Activated CD8-positive, alpha-beta T cell treated with anti-CD3 and anti-CD28 coated beads for 36 hours (primary cell): ENCODE data around the gene SACS. TPM values are rescaled to one million over a fixed set of nuclear protein-coding genes. Genes with fewer than 3 reads are reported as not detected.

Source experiments
- ATAC-seq: fragments of 200-7000 bp; cut with Tn5 transposase; one replicate; pipeline ENCODE4 v1.10.0; 2021; ENCODE audit warnings: mild to moderate bottlenecking, moderate library complexity
- CTCF ChIA-PET: fragments of 350-600 bp; sonication (Branson Sonifier 250); formaldehyde crosslinking; loops from one replicate; lab custom pipeline; 2021; ENCODE audit warnings: antibody characterized with exemption; lab: Charles Lee
- POLR2A ChIA-PET: fragments of 350-600 bp; sonication (Branson Sonifier 250); formaldehyde crosslinking; loops from one replicate; lab custom pipeline; 2021; ENCODE audit warnings: antibody characterized with exemption; lab: Charles Lee
- DNase-seq: peaks from one replicate; pipeline ENCODE4 v3.0.0-alpha.2; 2020
- H3K27ac Mint-ChIP-seq: one replicate; pipeline ENCODE4 v1.8.0; 2021; ENCODE audit warnings: mild to moderate bottlenecking, mixed read lengths
- H3K27me3 Mint-ChIP-seq: one replicate; pipeline ENCODE4 v1.8.0; 2021; ENCODE audit warnings: mixed read lengths
- H3K36me3 Mint-ChIP-seq: one replicate; pipeline ENCODE4 v1.8.0; 2021; ENCODE audit warnings: low read depth, mixed read lengths
- H3K4me1 Mint-ChIP-seq: one replicate; pipeline ENCODE4 v1.8.0; 2021; ENCODE audit warnings: low read depth, mixed read lengths
- H3K4me3 Mint-ChIP-seq: one replicate; pipeline ENCODE4 v1.8.0; 2021; ENCODE audit warnings: mild to moderate bottlenecking, moderate library complexity, mixed read lengths
- H3K9me3 Mint-ChIP-seq: one replicate; pipeline ENCODE4 v1.8.0; 2021; ENCODE audit warnings: mixed read lengths
- CTCF ChIP-seq: fragments of 200-600 bp; IDR thresholded peaks from one replicate; pipeline ENCODE4 v1.8.0; 2022; ENCODE audit warnings: antibody characterized with exemption, mild to moderate bottlenecking
- intact Hi-C: fragments of 100-400 bp; cut with micrococcal nuclease; formaldehyde crosslinking; loops from one replicate; pipeline ENCODE4 v1.10.0; 2022
- total RNA-seq, 2 experiments: library from RNA; stranded (reverse); gene quantifications; one replicate each; pipeline ENCODE4 v1.2.3, GENCODE V29; 2021

The SACS gene
- total RNA-seq, 2 experiments from 2014 or later, result 39.2 to 46.4 TPM

- peaks cover 2% of the 10 kb centered on the region for H3K9me3 Mint-ChIP-seq
- no peak for DNase-seq
- intact Hi-C loops, result no loop called here
- ATAC-seq, result no peak
- no peak overlapping the region for H3K4me3 Mint-ChIP-seq
- ChIA-PET POLR2A (no interaction called here), CTCF (no interaction called here)
- no peaks in the 10 kb centered on the region for H3K27me3 Mint-ChIP-seq
- peaks cover 2% of the 10 kb centered on the region for H3K4me1 Mint-ChIP-seq
- no peak for TF ChIP-seq CTCF
- no peak overlapping the region for H3K27ac Mint-ChIP-seq
- H3K36me3 Mint-ChIP-seq, result peaks cover 81% of the 10 kb centered on the region
Observed at GRCh38 chr13:23352161-23352560, 81.3 kb downstream of the SACS start.

GRCh38 chr13:23350009-23350408 is 83.5 kb downstream of the SACS start:
- no peak for TF ChIP-seq CTCF
- Mint-ChIP-seq H3K9me3 (peaks cover 2% of the 10 kb centered on the region), H3K27ac (no peak overlapping the region), H3K27me3 (no peaks in the 10 kb centered on the region), H3K36me3 (peaks cover 81% of the 10 kb centered on the region), H3K4me3 (no peak overlapping the region), H3K4me1 (peaks cover 2% of the 10 kb centered on the region)
- DNase-seq, result no peak
- intact Hi-C loops, result no loop called here
- POLR2A ChIA-PET, result no interaction called here
- no peak for ATAC-seq
- CTCF ChIA-PET, result no interaction called here

GRCh38 chr13:23349161-23349897 is 84.2 kb downstream of the SACS start:
- H3K9me3 Mint-ChIP-seq, result peaks cover 3% of the 10 kb centered on the region
- ATAC-seq (no peak), DNase-seq (no peak)
- H3K4me1 Mint-ChIP-seq, result peaks cover 2% of the 10 kb centered on the region
- H3K27me3 Mint-ChIP-seq, result no peaks in the 10 kb centered on the region
- ChIA-PET CTCF (no interaction called here), POLR2A (no interaction called here)
- no peak for TF ChIP-seq CTCF
- no peak overlapping the region for H3K4me3 Mint-ChIP-seq
- H3K36me3 Mint-ChIP-seq, result peaks cover 80% of the 10 kb centered on the region
- H3K27ac Mint-ChIP-seq, result no peak overlapping the region
- intact Hi-C loops, result no loop called here

GRCh38 chr13:23348262-23349127 is 85.0 kb downstream of the SACS start:
- Mint-ChIP-seq H3K36me3 (peaks cover 88% of the 10 kb centered on the region), H3K9me3 (peaks cover 5% of the 10 kb centered on the region), H3K27ac (no peak overlapping the region), H3K4me3 (no peak overlapping the region), H3K27me3 (no peaks in the 10 kb centered on the region), H3K4me1 (peaks cover 2% of the 10 kb centered on the region)
- CTCF ChIA-PET, result no interaction called here
- POLR2A ChIA-PET, result no interaction called here
- DNase-seq, result no peak
- ATAC-seq, result no peak
- intact Hi-C loops, result no loop called here
- no peak for TF ChIP-seq CTCF

GRCh38 chr13:23347601-23348000 is 85.9 kb downstream of the SACS start:
- no peak for TF ChIP-seq CTCF
- Mint-ChIP-seq H3K4me1 (no peaks in the 10 kb centered on the region), H3K27me3 (no peaks in the 10 kb centered on the region), H3K36me3 (peaks cover 87% of the 10 kb centered on the region), H3K9me3 (peaks cover 5% of the 10 kb centered on the region), H3K27ac (no peak overlapping the region), H3K4me3 (no peak overlapping the region)
- no peak for ATAC-seq
- CTCF ChIA-PET, result no interaction called here
- no peak for DNase-seq
- intact Hi-C loops, result no loop called here
- POLR2A ChIA-PET, result no interaction called here
